H9 (cell line): ENCODE data around the gene SOS1. TPM values are rescaled to one million over a fixed set of nuclear protein-coding genes. Genes with fewer than 3 reads are reported as not detected.

Source experiments
- DNase-seq: peaks from one replicate; pipeline ENCODE4 v3.0.0-alpha.2; 2017
- H2AFZ ChIP-seq: one replicate; pipeline ENCODE4 v1.6.1; 2013; ENCODE audit warnings: mild to moderate bottlenecking, low read length, control low read depth, moderate library complexity
- H2AK5ac ChIP-seq: 2 replicates; pipeline ENCODE4 v1.6.1; 2013; ENCODE audit warnings: low read length, control low read depth, mixed read lengths; ENCODE audit not compliant: insufficient read length
- H2BK120ac ChIP-seq: one replicate; pipeline ENCODE4 v1.6.1; 2013; ENCODE audit warnings: low read depth, mild to moderate bottlenecking, low read length, control low read depth, inconsistent platforms; ENCODE audit not compliant: poor library complexity, severe bottlenecking
- H2BK12ac ChIP-seq: 2 replicates; pipeline ENCODE4 v1.6.1; 2013; ENCODE audit warnings: low read length, control low read depth, mixed read lengths, low read depth; ENCODE audit not compliant: insufficient read length
- H2BK15ac ChIP-seq: 2 replicates; pipeline ENCODE4 v1.6.1; 2013; ENCODE audit warnings: low read depth, low read length, control low read depth
- H2BK20ac ChIP-seq: one replicate; pipeline ENCODE4 v1.6.1; 2013; ENCODE audit warnings: low read depth, mild to moderate bottlenecking, low read length, control low read depth, inconsistent platforms; ENCODE audit not compliant: poor library complexity, severe bottlenecking
- H2BK5ac ChIP-seq: 2 replicates; pipeline ENCODE4 v1.6.1; 2013; ENCODE audit warnings: low read length, control low read depth, mixed read lengths; ENCODE audit not compliant: insufficient read length
- H3K14ac ChIP-seq: 2 replicates; pipeline ENCODE4 v1.6.1; 2013; ENCODE audit warnings: low read length, control low read depth; ENCODE audit not compliant: insufficient read depth
- H3K18ac ChIP-seq: 2 replicates; pipeline ENCODE4 v1.6.1; 2013; ENCODE audit warnings: low read depth, mild to moderate bottlenecking, mixed read lengths, low read length, control low read depth; ENCODE audit not compliant: insufficient read length
- H3K23ac ChIP-seq: 2 replicates; pipeline ENCODE4 v1.6.1; 2013; ENCODE audit warnings: low read length, control low read depth, mixed read lengths, low read depth; ENCODE audit not compliant: insufficient read length
- H3K23me2 ChIP-seq: 2 replicates; pipeline ENCODE4 v1.6.1; 2013; ENCODE audit warnings: low read depth, mild to moderate bottlenecking, mixed read lengths, low read length, control low read depth; ENCODE audit not compliant: insufficient read length, poor library complexity, severe bottlenecking
- H3K27ac ChIP-seq: 2 replicates; pipeline ENCODE4 v1.5.1; 2013; ENCODE audit warnings: low read length, control low read depth, mixed read lengths, low read depth; ENCODE audit not compliant: insufficient read length
- H3K27me3 ChIP-seq: 2 replicates; pipeline ENCODE4 v1.6.1; 2013; ENCODE audit warnings: low read length, control low read depth, inconsistent platforms; ENCODE audit not compliant: insufficient read depth
- H3K4ac ChIP-seq: 2 replicates; pipeline ENCODE4 v1.6.1; 2013; ENCODE audit warnings: low read depth, mild to moderate bottlenecking, control low read depth, inconsistent platforms, low read length, moderate library complexity
- H3K4me1 ChIP-seq: 2 replicates; pipeline ENCODE4 v1.6.1; 2013; ENCODE audit warnings: low read length, control low read depth, inconsistent platforms; ENCODE audit not compliant: insufficient read depth
- H3K4me2 ChIP-seq: 2 replicates; pipeline ENCODE4 v1.6.1; 2013; ENCODE audit warnings: low read length, control low read depth, mixed read lengths; ENCODE audit not compliant: insufficient read length, insufficient read depth
- H3K56ac ChIP-seq: 2 replicates; pipeline ENCODE4 v1.6.1; 2013; ENCODE audit warnings: low read depth, mild to moderate bottlenecking, mixed read lengths, low read length, control low read depth; ENCODE audit not compliant: insufficient read length
- H3K79me1 ChIP-seq: 2 replicates; pipeline ENCODE4 v1.6.1; 2013; ENCODE audit warnings: low read depth, mild to moderate bottlenecking, moderate library complexity, low read length, control low read depth, inconsistent platforms; ENCODE audit not compliant: insufficient read depth, poor library complexity, severe bottlenecking
- H3K79me2 ChIP-seq: 2 replicates; pipeline ENCODE4 v1.6.1; 2013; ENCODE audit warnings: low read length, control low read depth, inconsistent platforms; ENCODE audit not compliant: insufficient read depth
- H3K9ac ChIP-seq: 2 replicates; pipeline ENCODE4 v1.6.1; 2013; ENCODE audit warnings: low read length, control low read depth, mixed read lengths; ENCODE audit not compliant: insufficient read length; ENCODE audit errors: extremely low read depth
- H3K9me3 ChIP-seq: one replicate; pipeline ENCODE4 v1.6.1; 2013; ENCODE audit warnings: low read depth, low read length, inconsistent platforms; ENCODE audit not compliant: control insufficient read depth
- H3T11ph ChIP-seq: one replicate; pipeline ENCODE4 v1.6.1; 2013; ENCODE audit warnings: mild to moderate bottlenecking, low read length, control low read depth, inconsistent platforms
- H4K20me1 ChIP-seq: one replicate; pipeline ENCODE4 v1.6.1; 2013; ENCODE audit not compliant: control insufficient read depth, insufficient read length, insufficient read depth
- H4K5ac ChIP-seq: 2 replicates; pipeline ENCODE4 v1.6.1; 2013; ENCODE audit warnings: low read depth, mild to moderate bottlenecking, mixed read lengths, low read length, control low read depth; ENCODE audit not compliant: insufficient read length
- H4K8ac ChIP-seq: replicated peaks from 2 replicates; pipeline ENCODE4 v1.6.1; 2013; ENCODE audit warnings: low read length, control low read depth, mixed read lengths, low read depth; ENCODE audit not compliant: insufficient read length
- H4K91ac ChIP-seq: 2 replicates; pipeline ENCODE4 v1.6.1; 2013; ENCODE audit warnings: low read depth, mild to moderate bottlenecking, moderate library complexity, mixed read lengths, low read length, control low read depth; ENCODE audit not compliant: insufficient read length
- H3K27ac Mint-ChIP-seq, 3 experiments: 2 replicates in 2 of 3; 3 replicates in 1 of 3; pipeline ENCODE4 v1.8.0; 2020 to 2021; ENCODE audit warnings: mixed read lengths in 3 of 3, mild to moderate bottlenecking in 1 of 3, moderate library complexity in 1 of 3
- H3K27me3 Mint-ChIP-seq: 2 replicates; pipeline ENCODE4 v1.8.0; 2021; ENCODE audit warnings: low read depth, mild to moderate bottlenecking, moderate library complexity, mixed read lengths
- H3K36me3 Mint-ChIP-seq, 3 experiments: 2 replicates in 2 of 3; 3 replicates in 1 of 3; pipeline ENCODE4 v1.8.0; 2020 to 2021; ENCODE audit warnings: low read depth in 3 of 3, mixed read lengths in 3 of 3; ENCODE audit not compliant: insufficient read depth in 1 of 3
- H3K4me1 Mint-ChIP-seq, 2 experiments: 2 replicates each; pipeline ENCODE4 v1.8.0; 2020; ENCODE audit warnings: mixed read lengths in 2 of 2
- H3K4me3 Mint-ChIP-seq, 2 experiments: 2 replicates in 1 of 2; 3 replicates in 1 of 2; pipeline ENCODE4 v1.8.0; 2020 to 2021; ENCODE audit warnings: mild to moderate bottlenecking in 2 of 2, mixed read lengths in 2 of 2, moderate library complexity in 1 of 2
- H3K9me3 Mint-ChIP-seq, 2 experiments: 2 replicates in 1 of 2; 3 replicates in 1 of 2; pipeline ENCODE4 v1.8.0; 2020; ENCODE audit warnings: mild to moderate bottlenecking in 2 of 2, mixed read lengths in 2 of 2, moderate library complexity in 1 of 2
- WGBS: extraction: QIAGEN DNeasy Blood & Tissue Kit; methylation state at CpG from one replicate; pipeline ENCODE4 v1.1.7; 2013; ENCODE audit warnings: missing lambda C conversion rate, low lambda C conversion rate, mixed read lengths; ENCODE audit not compliant: insufficient read length; ENCODE audit errors: extremely low coverage; 5-methylcytosine and 5-hydroxymethylcytosine counted together
- total RNA-seq: library from RNA; stranded (reverse); gene quantifications from 2 replicates; pipeline ENCODE4 v1.2.1, GENCODE V29; 2021
- TF ChIP-seq, protein P1 (sequence below): fragments of 200-600 bp; sonication (generic); conservative IDR thresholded peaks from 3 replicates; pipeline ENCODE4 v1.8.0; 2021; ENCODE audit warnings: antibody characterized with exemption, mild to moderate bottlenecking

Gene SOS1
- total RNA-seq, 1 experiment from 2014 or later = 35.8 TPM

DNA sequence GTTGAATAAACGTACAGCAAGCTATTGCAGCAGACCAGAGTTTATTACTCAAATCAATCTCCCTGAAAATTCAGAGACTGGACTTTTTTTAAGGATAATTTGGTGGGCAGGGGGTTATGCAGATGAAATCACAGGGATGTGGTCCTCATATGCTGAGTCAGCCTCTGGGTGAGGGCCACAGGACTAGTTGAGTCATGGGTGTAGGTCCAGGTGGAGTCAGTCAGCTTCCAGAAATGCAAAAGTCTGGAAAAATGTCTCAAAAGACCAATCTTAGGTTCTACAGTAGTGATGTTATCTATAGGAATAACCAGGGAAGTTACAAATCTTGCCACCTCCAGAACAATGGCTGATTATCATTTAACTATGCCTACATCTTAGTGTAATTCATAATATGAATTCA lies 180.1 kb downstream of the SOS1 start:
- H3K79me1 ChIP-seq = no peaks in the 10 kb centered on the region
- no peak overlapping the region for H2BK20ac ChIP-seq
- H4K5ac ChIP-seq = no peak overlapping the region
- no peak overlapping the region for H2BK5ac ChIP-seq
- no peak overlapping the region for H3K4me3 Mint-ChIP-seq
- TF ChIP-seq, protein P1, sequence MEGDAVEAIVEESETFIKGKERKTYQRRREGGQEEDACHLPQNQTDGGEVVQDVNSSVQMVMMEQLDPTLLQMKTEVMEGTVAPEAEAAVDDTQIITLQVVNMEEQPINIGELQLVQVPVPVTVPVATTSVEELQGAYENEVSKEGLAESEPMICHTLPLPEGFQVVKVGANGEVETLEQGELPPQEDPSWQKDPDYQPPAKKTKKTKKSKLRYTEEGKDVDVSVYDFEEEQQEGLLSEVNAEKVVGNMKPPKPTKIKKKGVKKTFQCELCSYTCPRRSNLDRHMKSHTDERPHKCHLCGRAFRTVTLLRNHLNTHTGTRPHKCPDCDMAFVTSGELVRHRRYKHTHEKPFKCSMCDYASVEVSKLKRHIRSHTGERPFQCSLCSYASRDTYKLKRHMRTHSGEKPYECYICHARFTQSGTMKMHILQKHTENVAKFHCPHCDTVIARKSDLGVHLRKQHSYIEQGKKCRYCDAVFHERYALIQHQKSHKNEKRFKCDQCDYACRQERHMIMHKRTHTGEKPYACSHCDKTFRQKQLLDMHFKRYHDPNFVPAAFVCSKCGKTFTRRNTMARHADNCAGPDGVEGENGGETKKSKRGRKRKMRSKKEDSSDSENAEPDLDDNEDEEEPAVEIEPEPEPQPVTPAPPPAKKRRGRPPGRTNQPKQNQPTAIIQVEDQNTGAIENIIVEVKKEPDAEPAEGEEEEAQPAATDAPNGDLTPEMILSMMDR = no peak
- no peak overlapping the region for H2BK15ac ChIP-seq
- peaks cover 5% of the 10 kb centered on the region for H3K4me1 ChIP-seq
- H3K18ac ChIP-seq = no peak overlapping the region
- H2BK12ac ChIP-seq = no peak overlapping the region
- no peaks in the 10 kb centered on the region for H3K27me3 Mint-ChIP-seq
- no peak overlapping the region for H3K56ac ChIP-seq
- no peak overlapping the region for H3K9ac ChIP-seq
- no peak overlapping the region for H3K27ac ChIP-seq
- no CpG with 5 or more reads among the region's 1 CpG for WGBS
- DNase-seq = no peak
- H3K4me1 Mint-ChIP-seq = peaks cover 18 to 20% of the 10 kb centered on the region in 2 experiments
- no peaks in the 10 kb centered on the region for H3K23me2 ChIP-seq
- no peak overlapping the region for H2AFZ ChIP-seq
- H4K20me1 ChIP-seq = no peaks in the 10 kb centered on the region
- H3K9me3 ChIP-seq = no peaks in the 10 kb centered on the region
- no peak overlapping the region for H4K8ac ChIP-seq
- no peak overlapping the region for H3K27ac Mint-ChIP-seq
- no peaks in the 10 kb centered on the region for H3K27me3 ChIP-seq
- no peak overlapping the region for H2AK5ac ChIP-seq
- no peak overlapping the region for H3K23ac ChIP-seq
- H3K4me2 ChIP-seq = no peak overlapping the region
- no peaks in the 10 kb centered on the region for H3K9me3 Mint-ChIP-seq
- H3K79me2 ChIP-seq = no peaks in the 10 kb centered on the region
- H3K14ac ChIP-seq = no peak overlapping the region
- H3K36me3 Mint-ChIP-seq = no peaks in the 10 kb centered on the region
- no peak overlapping the region for H2BK120ac ChIP-seq
- no peak overlapping the region for H3K4ac ChIP-seq
- no peak overlapping the region for H3T11ph ChIP-seq
- no peak overlapping the region for H4K91ac ChIP-seq
